ENCODE measurements around the gene DMD.

DNA sequence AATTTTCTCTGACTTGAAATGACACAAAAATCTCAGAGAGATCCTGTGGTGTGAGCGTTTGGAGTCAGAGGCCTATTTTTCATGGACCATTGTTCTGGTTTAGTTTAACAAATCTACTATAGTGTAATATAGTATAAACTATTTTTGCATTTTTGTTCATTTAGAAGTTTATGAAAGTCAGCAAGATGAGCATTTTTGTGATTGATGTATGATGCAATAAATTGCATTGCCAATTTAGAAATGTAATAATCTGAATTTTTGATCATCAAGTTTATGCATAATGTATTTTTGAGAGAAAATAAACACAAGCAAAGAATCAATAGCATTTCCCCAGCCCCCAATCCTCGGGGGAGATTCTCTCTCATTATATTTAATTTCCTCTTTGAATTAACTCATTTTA is 1620.0 kb downstream of the DMD start:
- TF ChIP-seq, protein P1, sequence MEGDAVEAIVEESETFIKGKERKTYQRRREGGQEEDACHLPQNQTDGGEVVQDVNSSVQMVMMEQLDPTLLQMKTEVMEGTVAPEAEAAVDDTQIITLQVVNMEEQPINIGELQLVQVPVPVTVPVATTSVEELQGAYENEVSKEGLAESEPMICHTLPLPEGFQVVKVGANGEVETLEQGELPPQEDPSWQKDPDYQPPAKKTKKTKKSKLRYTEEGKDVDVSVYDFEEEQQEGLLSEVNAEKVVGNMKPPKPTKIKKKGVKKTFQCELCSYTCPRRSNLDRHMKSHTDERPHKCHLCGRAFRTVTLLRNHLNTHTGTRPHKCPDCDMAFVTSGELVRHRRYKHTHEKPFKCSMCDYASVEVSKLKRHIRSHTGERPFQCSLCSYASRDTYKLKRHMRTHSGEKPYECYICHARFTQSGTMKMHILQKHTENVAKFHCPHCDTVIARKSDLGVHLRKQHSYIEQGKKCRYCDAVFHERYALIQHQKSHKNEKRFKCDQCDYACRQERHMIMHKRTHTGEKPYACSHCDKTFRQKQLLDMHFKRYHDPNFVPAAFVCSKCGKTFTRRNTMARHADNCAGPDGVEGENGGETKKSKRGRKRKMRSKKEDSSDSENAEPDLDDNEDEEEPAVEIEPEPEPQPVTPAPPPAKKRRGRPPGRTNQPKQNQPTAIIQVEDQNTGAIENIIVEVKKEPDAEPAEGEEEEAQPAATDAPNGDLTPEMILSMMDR (conservative IDR thresholded peaks at IDR 0.05): no peak
- TF ChIP-seq ZFX (IDR thresholded peaks at IDR 0.05): no peak

All from C4-2B (cell line).